ENCODE measurements around the gene ARHGAP42.

GRCh38 chr11:100641456-100641855 lies 45.6 kb upstream of the ARHGAP42 start:
- TF ChIP-seq TAF1 (IDR thresholded peaks at IDR 0.05; ENCODE audit: borderline replicate concordance, low read depth, low read length) (no peak), POLR2AphosphoS5 (IDR thresholded peaks at IDR 0.05; ENCODE audit: low read depth, low read length) (no peak)

All from GM12892 (cell line).